Smooth muscle cell (in vitro differentiated cells): Measurements from ENCODE around the gene GPA33. TPM values are rescaled to one million over a fixed set of nuclear protein-coding genes. Genes with fewer than 3 reads are reported as not detected.

Source experiments
- DNase-seq: peaks from one replicate; lab custom pipeline; 2025; ENCODE audit not compliant: unreplicated experiment; lab: John Stamatoyannopoulos, UW
- H2AFZ ChIP-seq: fragments of 200-600 bp; sonication (generic); 2 replicates; pipeline ENCODE4 v1.6.0; 2016; ENCODE audit warnings: antibody characterized with exemption, low read depth, mild to moderate bottlenecking
- H3F3A ChIP-seq: fragments of 200-600 bp; sonication (generic); 2 replicates; pipeline ENCODE4 v1.6.0; 2017; ENCODE audit warnings: antibody characterized with exemption, low read depth
- H3K27ac ChIP-seq: fragments of 200-600 bp; sonication (generic); 2 replicates; pipeline ENCODE4 v1.5.1; 2016; ENCODE audit warnings: low read depth, mild to moderate bottlenecking
- H3K27me3 ChIP-seq: fragments of 200-600 bp; sonication (generic); 2 replicates; pipeline ENCODE4 v1.6.1; 2016; ENCODE audit warnings: low read depth, mild to moderate bottlenecking
- H3K36me3 ChIP-seq: fragments of 200-600 bp; sonication (generic); 2 replicates; pipeline ENCODE4 v1.5.1; 2016; ENCODE audit warnings: low read depth
- H3K4me1 ChIP-seq: fragments of 200-600 bp; sonication (generic); 2 replicates; pipeline ENCODE4 v1.5.1; 2016; ENCODE audit warnings: low read depth
- H3K4me2 ChIP-seq: fragments of 200-600 bp; sonication (generic); 2 replicates; pipeline ENCODE4 v1.6.0; 2016; ENCODE audit warnings: mild to moderate bottlenecking
- H3K4me3 ChIP-seq: fragments of 200-600 bp; sonication (generic); 2 replicates; pipeline ENCODE4 v1.5.1; 2016; ENCODE audit warnings: mild to moderate bottlenecking
- H3K79me2 ChIP-seq: fragments of 200-600 bp; sonication (generic); 2 replicates; pipeline ENCODE4 v1.6.0; 2016; ENCODE audit warnings: low read depth, mild to moderate bottlenecking
- H3K9ac ChIP-seq: fragments of 200-600 bp; sonication (generic); 2 replicates; pipeline ENCODE4 v1.6.0; 2016; ENCODE audit warnings: low read depth
- H3K9me3 ChIP-seq: fragments of 200-600 bp; sonication (generic); replicated peaks from 2 replicates; pipeline ENCODE4 v1.5.1; 2016; ENCODE audit warnings: low read depth
- H4K20me1 ChIP-seq: fragments of 200-600 bp; sonication (generic); 2 replicates; pipeline ENCODE4 v1.6.0; 2016; ENCODE audit warnings: low read depth
- CTCF ChIP-seq: fragments of 200-600 bp; sonication (generic); IDR thresholded peaks from 2 replicates; pipeline ENCODE4 v1.5.1; 2017; ENCODE audit warnings: borderline replicate concordance, mild to moderate bottlenecking, antibody characterized with exemption; ENCODE audit not compliant: insufficient read depth, poor library complexity, severe bottlenecking
- WGBS: methylation state at CpG from one replicate; pipeline ENCODE4 v1.1.7; 2016; ENCODE audit warnings: low lambda C conversion rate; 5-methylcytosine and 5-hydroxymethylcytosine counted together
- polyA plus RNA-seq: library from polyadenylated mRNA; unstranded; fragments of >200 nt; fragmentation: Nextera tagmentation; extraction: Ambion mirVana; gene quantifications from 2 replicates; pipeline ENCODE4 v1.2.1, GENCODE V29; 2016
- total RNA-seq: library from RNA; depleted of rRNA; stranded (reverse); fragments of >200 nt; gene quantifications from 2 replicates; pipeline ENCODE4 v1.2.3, GENCODE V29; 2014

GPA33 gene
- total and polyA plus RNA-seq, 2 experiments from 2014 or later, result not detected

GRCh38 chr1:167077128-167077867, 12.9 kb downstream of the GPA33 start:
- H2AFZ ChIP-seq, result no peak overlapping the region
- no peak overlapping the region for H3K4me3 ChIP-seq
- WGBS, result 94% methylated on average over 3 of the region's 3 CpGs
- no peak overlapping the region for H3K4me2 ChIP-seq
- H3K9ac ChIP-seq, result no peak overlapping the region
- no peaks in the 10 kb centered on the region for H4K20me1 ChIP-seq
- H3K79me2 ChIP-seq, result no peaks in the 10 kb centered on the region
- H3K27ac ChIP-seq, result no peak overlapping the region
- H3K9me3 ChIP-seq, result no peaks in the 10 kb centered on the region
- no peaks in the 10 kb centered on the region for H3F3A ChIP-seq
- H3K4me1 ChIP-seq, result peaks cover 3% of the 10 kb centered on the region
- no peaks in the 10 kb centered on the region for H3K36me3 ChIP-seq
- DNase-seq, result no peak
- TF ChIP-seq CTCF, result no peak
- peaks cover 4% of the 10 kb centered on the region for H3K27me3 ChIP-seq

DNA sequence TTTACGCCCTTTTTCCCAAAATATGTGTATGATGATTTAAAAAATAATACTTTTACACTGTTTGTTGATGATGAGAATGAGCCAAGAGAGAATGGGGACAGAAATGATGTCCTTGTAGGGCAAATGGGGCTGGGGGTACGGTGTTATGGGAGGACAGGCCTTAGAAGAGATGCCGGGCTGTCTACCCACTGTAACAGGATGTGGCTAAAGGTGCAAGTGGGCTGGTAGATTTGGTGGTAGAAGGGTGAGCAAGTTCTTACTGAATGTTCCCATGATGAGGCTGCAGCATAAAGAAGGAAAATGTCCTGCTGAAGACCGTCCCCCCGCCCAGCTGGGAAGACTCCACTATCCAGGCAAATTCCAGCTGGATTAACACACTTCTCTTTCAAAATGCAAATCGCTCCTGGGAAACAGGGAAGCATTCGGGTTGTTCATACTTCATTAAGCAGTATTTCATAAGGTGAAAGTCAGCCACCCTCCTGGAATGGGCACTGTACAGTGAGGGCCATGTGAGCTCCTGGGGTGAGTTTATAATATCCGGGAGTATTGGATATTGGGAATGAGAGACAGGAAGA, 14.0 kb downstream of the GPA33 start:
- no peak overlapping the region for H3K27ac ChIP-seq
- H3F3A ChIP-seq, result no peaks in the 10 kb centered on the region
- WGBS, result 73% methylated on average over 8 of the region's 8 CpGs

GRCh38 chr1:167071286-167071685, 18.9 kb downstream of the GPA33 start:
- Histone ChIP-seq H3K27ac (no peak overlapping the region), H3K9ac (no peak overlapping the region), H3K9me3 (no peaks in the 10 kb centered on the region), H3K4me3 (no peak overlapping the region), H3K27me3 (no peaks in the 10 kb centered on the region), H3F3A (no peaks in the 10 kb centered on the region), H3K4me2 (no peak overlapping the region), H3K36me3 (no peaks in the 10 kb centered on the region), H3K4me1 (peaks cover under 1% of the 10 kb centered on the region), H3K79me2 (no peaks in the 10 kb centered on the region), H4K20me1 (no peaks in the 10 kb centered on the region), H2AFZ (no peak overlapping the region)
- DNase-seq, result no peak
- no peak for TF ChIP-seq CTCF
- 96% methylated on average over 8 of the region's 8 CpGs for WGBS

More for the DNA sequence above, 14.0 kb downstream of the GPA33 start:
- no peak overlapping the region for H2AFZ ChIP-seq
- H3K79me2 ChIP-seq, result no peaks in the 10 kb centered on the region
- no peaks in the 10 kb centered on the region for H3K9me3 ChIP-seq
- H3K9ac ChIP-seq, result no peak overlapping the region
- peaks cover 4% of the 10 kb centered on the region for H3K27me3 ChIP-seq
- DNase-seq, result no peak
- TF ChIP-seq CTCF, result no peak
- peaks cover 3% of the 10 kb centered on the region for H3K4me1 ChIP-seq
- no peak overlapping the region for H3K4me3 ChIP-seq
- H4K20me1 ChIP-seq, result no peaks in the 10 kb centered on the region
- no peak overlapping the region for H3K4me2 ChIP-seq
- H3K36me3 ChIP-seq, result no peaks in the 10 kb centered on the region

DNA sequence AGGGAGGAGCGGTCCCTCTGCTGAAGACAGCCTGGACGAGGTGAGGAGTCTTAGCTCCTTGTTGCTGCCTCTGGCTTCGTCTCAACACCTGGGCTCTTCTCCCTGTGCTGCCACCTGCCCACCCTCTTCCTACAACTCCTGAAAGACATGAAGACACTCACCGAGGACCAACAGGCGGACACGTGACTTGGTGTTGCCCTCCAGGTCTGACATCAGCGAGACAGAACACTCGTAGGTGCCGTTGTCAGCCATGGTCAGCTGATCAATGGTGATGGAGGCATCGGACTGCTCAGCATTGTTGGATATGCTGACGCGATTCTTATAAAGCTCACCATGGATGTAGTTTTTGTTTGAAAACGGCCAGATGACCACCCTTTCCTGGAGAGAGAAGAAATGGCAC, 21.4 kb downstream of the GPA33 start:
- Histone ChIP-seq H3F3A (no peaks in the 10 kb centered on the region), H3K79me2 (no peaks in the 10 kb centered on the region), H3K27ac (no peak overlapping the region), H3K4me1 (no peaks in the 10 kb centered on the region), H3K4me2 (no peak overlapping the region), H3K9ac (no peak overlapping the region), H3K36me3 (no peaks in the 10 kb centered on the region), H3K27me3 (no peaks in the 10 kb centered on the region), H4K20me1 (no peaks in the 10 kb centered on the region), H3K9me3 (no peaks in the 10 kb centered on the region), H3K4me3 (no peak overlapping the region), H2AFZ (no peak overlapping the region)
- DNase-seq, result no peak
- 93% methylated on average over 13 of the region's 13 CpGs for WGBS
- no peak for TF ChIP-seq CTCF
